Activated CD4-positive, alpha-beta T cell treated with anti-CD3 and anti-CD28 coated beads for 1 hour (primary cell): ENCODE results near the gene MYL4.
A peak's percentile ranks its signal among the peaks of the same experiment; 100 is the strongest.
"Not testable (repeated sequence)": the region's sequence is repeated elsewhere in the genome, so short reads cannot be mapped to it uniquely, and the experiment has no call there.

Experiments
- DNase-seq: peaks from one replicate; pipeline ENCODE4 v3.0.0-alpha.2; 2020

The MYL4 gene

DNA sequence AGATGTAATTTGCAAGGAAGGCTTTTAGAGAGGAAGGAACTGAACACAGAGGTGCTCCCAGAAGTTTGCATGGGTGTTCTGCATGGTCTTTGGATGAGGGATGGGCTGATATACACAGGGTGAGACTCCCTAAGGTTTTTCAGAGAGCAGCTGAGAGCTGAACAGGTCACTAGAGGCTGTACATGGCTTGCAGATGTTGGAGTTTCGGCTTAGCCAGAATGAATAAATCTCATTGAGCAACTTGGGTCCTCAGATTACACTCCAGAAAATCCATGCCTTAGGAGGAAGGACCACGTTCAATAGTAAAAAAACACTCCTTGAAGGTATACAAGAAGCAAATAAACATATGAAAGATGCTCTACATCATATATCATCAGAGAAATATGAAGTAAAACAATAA is 37.0 kb downstream of the MYL4 start:
- DNase-seq: no peak

DNA sequence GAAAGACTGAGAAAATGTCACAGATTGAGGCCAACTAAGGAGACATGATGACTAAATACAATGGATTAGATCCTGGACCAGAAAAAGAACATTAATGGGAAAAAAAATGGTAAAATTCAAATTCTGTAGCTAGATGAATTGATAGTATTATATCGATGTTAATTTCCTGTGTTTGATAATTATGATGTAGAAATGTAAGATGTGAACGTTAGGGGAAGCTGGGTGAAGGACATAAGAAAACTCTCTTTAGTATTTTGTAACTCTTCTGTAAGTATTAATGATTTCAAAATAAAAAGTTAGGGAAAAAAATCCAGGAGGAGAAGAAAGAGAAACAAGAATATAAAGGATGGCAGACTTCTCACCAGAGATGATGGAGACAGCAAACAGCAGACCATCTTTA is 41.7 kb downstream of the MYL4 start:
- DNase-seq: no peak

DNA sequence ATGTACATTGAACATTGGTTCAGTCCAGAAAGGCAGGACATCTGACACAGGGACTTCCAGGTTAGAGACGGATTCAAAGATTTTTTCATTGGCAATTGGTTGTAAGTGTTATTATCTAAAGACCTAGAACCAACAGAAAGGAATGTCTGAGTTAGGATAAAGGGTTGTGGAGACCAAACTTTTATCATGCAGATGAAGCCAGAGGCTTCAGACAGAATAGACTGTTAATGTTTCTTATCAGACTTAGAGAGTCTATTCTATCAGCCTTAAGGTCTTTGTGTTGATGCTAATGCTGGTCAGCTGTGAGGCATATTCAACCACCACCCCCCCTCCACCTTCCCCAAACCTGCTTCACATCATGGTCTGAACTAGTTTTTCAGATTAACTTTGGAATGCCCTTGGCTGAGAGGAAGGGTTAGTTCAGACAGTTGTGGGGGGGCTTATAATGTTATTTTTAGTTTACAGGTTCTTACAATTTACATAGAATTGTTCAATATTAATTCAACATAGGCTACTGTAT is 42.3 kb downstream of the MYL4 start:
- no peak for DNase-seq

DNA sequence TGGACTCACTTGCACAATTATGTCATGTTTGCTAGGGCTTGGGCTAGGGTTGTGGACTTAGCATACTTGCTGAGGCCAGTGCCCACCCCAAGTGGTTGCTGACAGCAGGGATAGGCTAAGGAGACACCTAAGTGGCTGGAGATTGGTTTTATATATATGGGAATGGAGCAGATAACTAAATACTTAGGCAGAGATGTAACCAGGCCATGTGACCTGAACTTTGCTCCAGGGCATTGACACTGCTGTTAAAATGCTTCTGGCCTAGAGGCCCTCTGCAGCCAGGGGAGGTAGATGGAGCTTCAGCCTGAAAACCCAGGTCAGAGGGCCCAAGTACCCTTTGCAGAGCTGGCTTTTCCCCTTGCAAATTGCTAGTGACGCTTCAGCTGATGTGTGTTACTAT is 43.1 kb downstream of the MYL4 start:
- DNase-seq: no peak

DNA sequence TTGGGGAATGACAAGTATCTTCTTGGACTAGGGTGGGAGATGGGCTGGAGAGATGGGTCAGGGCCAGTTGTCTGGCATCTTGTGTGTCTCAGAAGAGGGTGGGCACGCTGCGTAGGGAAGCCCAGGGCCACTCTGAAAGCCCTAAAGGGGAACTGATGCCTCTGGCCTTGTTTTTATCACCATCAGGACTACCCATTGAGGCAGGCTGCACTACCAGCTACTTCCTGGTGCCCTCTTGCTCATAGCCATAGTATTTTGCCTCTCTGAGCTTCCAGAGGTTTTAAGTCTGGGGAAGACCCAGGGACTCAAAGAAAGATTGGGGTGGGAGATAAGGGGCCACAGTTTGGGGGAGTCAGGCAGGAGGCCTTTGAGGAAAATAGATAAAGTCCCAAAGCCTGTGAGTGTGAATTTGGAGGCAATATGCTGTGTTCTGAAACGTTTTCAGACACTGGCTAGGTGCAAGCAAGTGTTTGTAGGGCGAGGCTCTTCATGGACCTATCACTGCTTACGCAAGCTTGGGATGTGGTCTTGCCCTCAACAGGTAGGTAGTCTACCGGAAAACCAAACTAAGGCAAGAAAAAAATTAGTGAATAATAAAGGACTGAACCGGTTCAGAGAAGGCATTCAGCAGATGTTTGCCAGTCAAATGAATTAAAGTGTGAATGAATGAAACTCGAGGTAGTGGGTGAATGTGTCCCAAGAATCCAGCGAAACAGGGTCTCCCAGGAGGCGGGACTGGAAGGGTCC is 43.8 kb downstream of the MYL4 start:
- DNase-seq: no peak

DNA sequence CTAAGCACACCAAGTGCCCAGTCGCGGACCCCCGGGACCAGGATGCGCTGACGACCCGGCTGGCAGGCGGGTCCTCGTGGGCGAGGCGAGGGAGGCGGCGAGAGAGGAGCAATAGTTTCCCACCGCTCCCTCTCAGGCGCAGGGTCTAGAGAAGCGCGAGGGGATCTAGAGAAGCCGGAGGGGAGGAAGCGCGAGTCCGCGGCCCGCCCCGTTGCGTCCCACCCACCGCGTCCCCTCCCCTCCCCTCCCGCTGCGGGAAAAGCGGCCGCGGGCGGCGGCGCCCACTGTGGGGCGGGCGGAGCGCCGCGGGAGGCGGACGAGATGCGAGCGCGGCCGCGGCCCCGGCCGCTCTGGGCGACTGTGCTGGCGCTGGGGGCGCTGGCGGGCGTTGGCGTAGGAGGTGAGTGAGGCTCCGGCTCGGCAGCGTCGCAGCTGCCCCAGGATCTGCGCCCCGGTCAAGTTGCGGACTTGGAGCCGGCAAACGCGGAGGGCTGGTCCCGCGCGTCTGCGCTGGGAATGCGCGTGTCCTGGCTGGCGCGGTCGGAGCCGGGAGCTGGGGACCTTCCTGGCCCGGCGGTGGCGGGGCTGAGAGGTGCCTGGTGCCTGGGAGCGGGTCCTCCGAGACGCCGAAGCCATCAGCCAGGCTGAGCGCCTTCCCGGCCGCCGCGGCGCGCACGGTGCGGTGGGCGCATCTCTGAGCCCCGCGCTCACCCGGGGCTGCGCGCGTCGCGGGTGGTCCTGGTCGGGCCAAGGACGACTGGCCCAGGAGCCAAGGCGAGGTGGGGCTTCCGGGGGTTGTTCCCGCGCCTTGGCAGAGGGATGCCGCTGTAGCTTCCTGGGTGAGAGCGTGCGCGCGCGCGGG is 44.6 kb downstream of the MYL4 start, which contains the start of gene ITGB3:
Gene ITGB3, plus strand, starts transcription at position 287 of the 862 bp plus-strand sequence. Its CDS starts 35 bp downstream, at position 322.
- DNase-seq: peak; percentile 46

DNA sequence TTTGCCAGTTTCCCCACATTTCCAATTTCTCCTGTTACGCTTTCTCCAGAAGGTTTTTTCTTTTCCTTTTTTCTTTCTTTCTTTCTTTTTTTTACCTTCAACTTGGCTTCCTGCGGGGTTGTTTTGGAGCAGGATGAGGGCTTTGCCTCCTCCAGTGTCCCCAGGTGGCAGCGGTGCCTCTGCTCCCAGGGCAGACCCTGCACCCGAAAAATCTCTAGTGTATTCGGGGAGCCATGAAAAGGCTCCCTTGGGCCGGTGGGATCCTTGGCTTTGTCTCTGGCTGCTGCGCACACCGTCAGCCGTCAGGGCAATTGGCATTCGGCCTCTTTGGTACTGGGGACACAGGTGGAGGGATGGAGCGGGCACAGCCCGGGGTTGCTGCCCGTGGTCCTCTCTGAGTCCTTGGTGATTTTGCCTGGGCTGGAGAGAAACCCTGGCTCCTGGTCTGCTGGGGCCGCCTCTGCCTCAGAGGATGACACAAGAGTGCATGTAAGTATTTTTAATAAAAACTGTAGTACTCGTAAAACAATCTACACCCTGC is 45.3 kb downstream of the MYL4 start:
- DNase-seq: no peak

DNA sequence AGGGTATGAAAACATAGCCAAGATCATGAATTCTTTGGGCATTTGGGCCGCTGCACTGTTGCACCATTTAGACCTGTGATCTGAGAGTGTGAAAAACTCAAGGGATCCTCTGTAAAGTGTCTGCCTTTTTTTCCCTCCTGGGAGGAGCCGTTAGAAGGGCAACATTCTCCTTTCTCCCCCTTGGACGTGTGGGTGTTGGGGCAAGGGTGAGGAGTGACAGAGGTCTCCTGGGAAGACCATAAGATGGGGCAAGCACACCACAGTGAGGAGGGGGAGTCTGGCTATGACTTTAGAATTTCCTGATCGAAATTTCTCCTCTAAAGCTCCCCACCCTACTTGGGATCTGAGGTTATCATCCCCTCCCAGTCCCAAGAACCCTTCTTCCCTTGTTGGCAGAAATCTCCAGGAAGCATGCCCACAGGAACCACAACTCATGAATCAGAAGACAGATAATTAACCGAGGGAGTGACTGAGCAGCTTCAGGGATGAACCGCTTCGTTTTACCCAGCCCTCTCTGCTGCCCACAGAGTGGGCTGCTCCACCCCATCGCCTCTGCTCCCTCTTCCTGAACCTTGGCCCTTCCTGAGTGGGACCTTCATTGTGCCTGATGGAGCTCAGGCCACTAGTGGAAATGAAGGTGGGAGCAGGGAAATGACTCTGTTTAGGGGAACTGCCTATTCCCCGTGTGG is 48.6 kb downstream of the MYL4 start:
- DNase-seq: no peak

DNA sequence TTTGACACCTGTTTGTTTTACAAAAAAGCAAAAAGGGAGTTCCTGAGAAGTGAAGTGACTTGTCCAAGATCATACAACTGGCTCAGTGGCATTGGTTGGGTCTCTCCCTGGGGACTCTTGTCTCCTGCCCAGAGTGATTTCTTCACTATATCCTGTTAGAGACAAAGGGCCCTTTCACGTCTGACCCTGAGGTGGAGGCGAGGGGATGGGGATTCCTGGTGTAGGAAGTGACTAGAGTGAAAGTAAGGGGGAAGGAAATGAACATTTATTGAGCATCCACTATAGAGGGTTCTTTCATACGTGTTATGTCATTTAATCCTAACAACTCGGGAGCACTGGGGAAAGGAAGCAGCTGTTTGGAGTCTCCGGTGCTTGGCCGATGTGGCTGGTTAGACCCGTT is 53.4 kb downstream of the MYL4 start:
- DNase-seq: no peak

DNA sequence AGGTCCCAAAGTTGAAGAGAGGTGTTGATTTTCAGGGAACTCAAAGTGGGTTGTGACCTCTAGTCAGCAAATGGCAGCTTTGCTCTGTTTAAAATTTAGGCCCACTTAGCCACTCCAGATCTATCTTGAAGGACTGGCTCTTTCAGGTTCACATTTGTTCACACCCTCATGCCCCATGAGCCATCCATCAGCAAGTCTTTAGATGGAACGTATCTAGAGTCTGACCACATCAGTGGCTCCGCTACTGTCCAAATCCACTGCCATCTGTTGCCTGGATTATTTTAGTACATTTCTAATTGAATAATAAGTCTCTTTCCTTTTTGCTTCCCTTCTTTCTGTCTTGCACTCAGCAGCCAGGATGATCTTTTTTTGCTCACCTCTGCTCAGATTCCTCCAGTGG is 55.0 kb downstream of the MYL4 start:
- no peak for DNase-seq

DNA sequence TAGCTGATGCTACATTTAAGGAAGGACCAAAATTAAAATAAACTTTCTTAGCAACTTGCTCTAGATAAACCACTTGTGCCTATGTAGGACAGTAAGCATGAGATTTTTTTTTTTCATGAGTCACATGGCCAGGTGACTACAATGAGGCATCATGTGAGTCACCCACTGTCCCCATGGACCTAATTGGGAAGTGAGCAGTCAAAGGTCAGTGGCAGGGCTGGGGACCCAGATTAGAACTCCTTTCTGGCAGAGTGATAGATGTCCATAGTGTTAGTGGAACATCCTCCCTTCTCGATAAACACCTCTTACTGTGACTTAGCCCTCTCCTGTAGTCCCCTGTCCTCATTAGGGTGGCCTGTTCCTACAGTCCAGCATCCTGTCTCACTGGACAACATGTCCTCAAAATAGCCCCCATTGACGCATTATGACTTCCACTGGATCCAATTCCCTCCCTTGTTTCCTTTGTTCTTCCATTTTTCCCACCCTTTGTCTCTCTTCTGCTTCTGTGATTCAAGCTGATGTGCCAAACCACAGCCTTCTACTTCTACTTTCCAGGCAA is 56.9 kb downstream of the MYL4 start:
- no peak for DNase-seq

DNA sequence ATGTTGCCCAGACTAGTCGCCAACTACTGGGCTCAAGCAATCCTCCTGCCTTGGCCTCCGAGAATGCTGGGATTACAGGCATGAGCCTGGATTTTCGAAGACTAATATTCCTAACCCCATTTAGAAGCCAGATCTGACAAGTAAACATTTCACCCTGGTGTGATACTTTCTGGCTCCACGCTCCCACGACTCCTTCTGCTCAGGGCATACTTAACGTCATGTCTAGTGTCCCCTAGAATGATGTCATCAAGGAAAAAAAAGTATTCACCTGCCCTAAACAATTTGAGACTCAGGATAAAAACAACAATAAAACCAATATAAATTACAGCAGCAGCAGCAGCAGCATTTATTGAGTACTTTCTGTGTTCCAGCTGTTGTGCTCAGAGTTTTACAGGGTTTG is 57.6 kb downstream of the MYL4 start:
- DNase-seq: no peak

DNA sequence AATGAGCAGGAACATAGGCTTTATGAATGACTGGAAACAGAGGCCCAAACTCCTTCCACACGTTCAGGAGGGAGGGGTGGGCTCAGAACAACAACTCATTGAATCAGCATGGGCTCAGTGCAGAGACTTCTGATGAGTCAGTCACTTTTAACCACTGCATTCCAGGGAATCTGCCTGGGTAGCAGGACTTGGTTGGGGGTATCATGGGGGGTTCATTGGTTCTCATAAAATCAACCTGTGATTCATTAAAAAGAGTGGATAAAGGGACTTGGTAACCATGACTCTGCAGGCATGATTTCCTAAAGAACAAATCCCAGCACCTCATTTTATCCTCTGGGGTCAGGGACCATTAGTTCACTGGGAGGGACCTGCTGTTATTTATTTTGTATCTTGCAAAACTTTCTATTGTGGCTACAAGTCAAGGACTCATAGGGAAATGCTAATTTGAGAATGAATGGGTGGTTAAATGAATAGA is 58.2 kb downstream of the MYL4 start:
- no peak for DNase-seq

DNA sequence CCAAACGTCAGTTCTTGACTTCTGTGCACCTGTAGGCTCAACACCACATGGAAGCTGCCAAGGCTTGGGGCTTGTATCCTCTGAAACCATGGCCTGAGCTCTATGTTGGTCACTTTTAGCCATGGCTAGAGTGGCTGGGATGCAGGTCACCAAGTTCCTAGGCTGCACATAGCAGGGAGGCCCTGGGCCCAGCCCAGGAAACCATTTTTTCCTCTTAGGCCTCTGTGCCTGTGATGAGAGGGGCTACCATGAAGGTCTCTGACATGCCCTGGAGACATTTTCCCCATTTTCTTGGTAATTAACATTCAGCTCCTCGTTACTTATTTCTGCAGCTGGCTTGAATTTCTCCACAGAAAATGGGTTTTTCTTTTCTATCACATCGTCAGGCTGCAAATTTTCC is 59.8 kb downstream of the MYL4 start:
- not testable (repeated sequence) for DNase-seq

DNA sequence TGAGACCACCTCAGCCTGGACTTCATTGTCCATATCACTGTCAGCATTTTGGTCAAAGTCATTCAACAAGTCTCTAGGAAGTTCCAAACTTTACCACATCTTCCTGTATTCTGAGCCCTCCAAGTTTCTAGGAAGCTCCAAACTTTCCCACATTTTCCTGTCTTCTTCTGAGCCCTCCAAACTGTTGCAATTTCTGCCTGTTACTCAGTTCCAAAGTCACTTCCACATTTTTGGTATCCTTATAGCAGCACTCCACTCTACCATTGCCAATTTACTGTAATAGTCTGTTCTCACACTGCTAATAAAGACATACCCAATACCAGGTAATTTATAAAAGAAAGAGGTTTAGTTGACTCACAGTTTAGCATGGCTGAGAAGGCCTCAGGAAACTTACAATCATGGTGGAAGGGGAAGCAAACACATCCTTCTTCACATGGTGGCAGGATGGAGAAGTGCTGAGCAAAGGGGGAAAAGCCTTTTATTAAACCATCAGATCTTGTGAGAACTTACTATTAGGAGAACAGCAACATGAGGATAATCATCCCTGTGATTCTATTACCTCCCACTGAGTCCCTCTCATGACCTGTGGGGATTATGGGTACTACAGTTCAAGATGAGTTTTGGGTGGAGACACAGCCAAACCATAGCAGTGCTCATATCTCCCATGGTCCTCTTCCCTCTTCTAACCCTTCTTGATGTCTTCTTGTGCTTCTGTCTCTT is 60.6 kb downstream of the MYL4 start:
- not testable (repeated sequence) for DNase-seq

DNA sequence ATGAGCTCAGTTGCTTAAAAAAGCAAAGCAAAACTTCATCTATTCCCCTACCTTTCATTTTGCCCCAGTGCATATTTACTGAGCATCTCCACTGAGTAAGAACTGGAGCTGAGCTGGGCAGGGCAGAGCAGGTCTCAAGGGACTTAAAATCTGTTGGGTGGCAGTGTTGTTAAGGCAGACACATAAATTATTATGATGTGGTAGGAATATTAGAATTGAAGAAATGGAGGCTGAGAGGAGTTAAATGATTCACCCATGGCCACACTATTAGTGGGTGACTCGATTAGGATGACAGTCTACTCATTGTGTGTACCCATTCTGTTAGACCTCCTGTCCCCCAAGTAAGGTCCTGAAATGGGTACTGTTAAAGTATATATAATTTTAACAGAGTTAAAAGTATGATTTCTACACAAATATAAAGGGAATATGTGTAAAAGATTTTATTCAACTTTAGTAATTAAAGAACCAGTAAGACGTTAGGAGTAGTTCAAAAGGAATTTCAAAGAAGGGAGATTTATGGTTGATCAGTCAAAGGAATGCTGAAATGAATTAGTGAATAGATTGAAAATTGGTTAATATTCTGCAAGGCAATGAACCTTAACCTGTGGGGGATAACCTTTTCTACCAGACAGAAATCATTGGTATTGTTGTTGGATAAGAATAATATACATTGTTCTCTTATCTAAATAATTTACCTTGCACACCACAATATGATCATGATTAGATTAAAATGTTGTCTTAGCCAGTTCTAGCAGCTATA is 62.0 kb downstream of the MYL4 start:
- no peak for DNase-seq

DNA sequence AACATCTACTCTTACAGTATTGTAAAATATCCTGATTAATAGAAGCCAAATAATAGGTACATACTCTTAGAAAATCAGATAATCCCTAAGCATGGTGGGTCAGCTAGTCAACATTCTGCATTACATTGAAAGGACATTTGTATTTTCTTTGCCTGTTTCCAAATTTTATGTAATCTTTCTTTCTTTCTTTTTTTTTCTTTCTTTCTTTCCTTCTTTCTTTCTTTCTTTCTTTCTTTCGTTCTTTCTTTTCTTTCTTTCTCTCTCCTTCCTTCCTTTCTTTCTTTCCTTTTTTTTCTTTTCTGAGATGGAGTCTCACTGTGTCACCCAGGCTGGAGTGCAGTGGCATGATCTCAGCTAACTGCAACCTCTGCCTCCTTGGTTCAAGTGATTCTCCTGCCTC is 63.3 kb downstream of the MYL4 start:
- DNase-seq: no peak

DNA sequence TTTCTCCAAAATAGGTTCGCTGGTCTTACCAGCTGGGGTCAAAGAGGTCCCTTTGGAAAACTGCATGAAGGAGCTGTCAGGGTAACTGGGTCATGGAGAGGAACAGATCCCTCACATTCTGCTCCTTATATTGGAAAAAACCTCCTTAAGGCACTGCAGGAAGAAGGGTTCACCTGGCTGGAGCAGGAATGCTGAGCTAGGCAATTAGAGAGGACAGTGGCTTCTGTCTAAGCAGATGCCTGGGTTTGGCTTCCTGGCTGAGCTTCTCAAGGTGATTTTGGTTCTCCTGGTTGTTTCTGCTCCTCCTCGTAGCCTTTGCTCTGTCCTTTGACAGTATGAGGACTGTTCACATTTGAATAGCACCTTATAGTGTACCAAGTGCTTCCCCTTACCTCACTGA is 64.1 kb downstream of the MYL4 start:
- no peak for DNase-seq
